CD4-positive, alpha-beta T cell (primary cell): Measurements from ENCODE around the gene PRDM13. TPM values are rescaled to one million over a fixed set of nuclear protein-coding genes. Genes with fewer than 3 reads are reported as not detected.

Experiments used
- ATAC-seq: fragments of 200-7000 bp; cut with Tn5 transposase; one replicate; pipeline ENCODE4 v1.10.0; 2022; ENCODE audit warnings: mild to moderate bottlenecking; ENCODE audit not compliant: poor library complexity
- CTCF ChIA-PET: fragments of 350-600 bp; sonication (Branson Sonifier 250); formaldehyde crosslinking; loops from one replicate; lab custom pipeline; 2021; ENCODE audit warnings: antibody characterized with exemption, inconsistent platforms; lab: Charles Lee
- POLR2A ChIA-PET: fragments of 350-600 bp; sonication (Branson Sonifier 250); formaldehyde crosslinking; loops from one replicate; lab custom pipeline; 2021; ENCODE audit warnings: antibody characterized with exemption, inconsistent platforms; lab: Charles Lee
- DNase-seq, 14 experiments: peaks; one replicate each; pipeline ENCODE4 v3.0.0-alpha.2; 2013 to 2020; ENCODE audit warnings: mixed read lengths in 2 of 14
- H3K27ac ChIP-seq, 2 donors: one replicate each; pipeline versions ENCODE4 v1.5.1 to v1.7.0; 2013; ENCODE audit warnings: low read length in 2 of 2, low read depth in 1 of 2, mild to moderate bottlenecking in 1 of 2
- H3K27me3 ChIP-seq, 2 experiments: 1 replicate in 1 of 2; 2 replicates in 1 of 2; pipeline versions ENCODE4 v1.6.1 to v1.7.0; 2013; ENCODE audit warnings: low read length in 2 of 2, control low read depth in 1 of 2, mild to moderate bottlenecking in 1 of 2, moderate library complexity in 1 of 2; ENCODE audit not compliant: insufficient read depth in 2 of 2, control insufficient read depth in 1 of 2
- H3K36me3 ChIP-seq: one replicate; pipeline ENCODE4 v1.6.1; 2013; ENCODE audit warnings: low read length, control low read depth; ENCODE audit not compliant: insufficient read depth
- H3K4me1 ChIP-seq: one replicate; pipeline ENCODE4 v1.6.1; 2013; ENCODE audit warnings: low read length, control low read depth; ENCODE audit not compliant: insufficient read depth
- H3K4me3 ChIP-seq: one replicate; pipeline ENCODE4 v1.5.1; 2013; ENCODE audit warnings: mild to moderate bottlenecking, low read length, moderate library complexity
- H3K9me3 ChIP-seq, 2 experiments: 1 replicate in 1 of 2; 2 replicates in 1 of 2; pipeline versions ENCODE4 v1.6.1 to v1.7.0; 2013; ENCODE audit warnings: low read length in 2 of 2, mild to moderate bottlenecking in 2 of 2, control low read depth in 1 of 2, moderate library complexity in 1 of 2; ENCODE audit not compliant: control insufficient read depth in 1 of 2, insufficient read depth in 1 of 2
- H3K27ac Mint-ChIP-seq: one replicate; pipeline ENCODE4 v1.8.0; 2020; ENCODE audit warnings: mixed read lengths
- H3K27me3 Mint-ChIP-seq: one replicate; pipeline ENCODE4 v1.8.0; 2021; ENCODE audit warnings: mixed read lengths
- H3K36me3 Mint-ChIP-seq: one replicate; pipeline ENCODE4 v1.8.0; 2021; ENCODE audit warnings: low read depth, mixed read lengths
- H3K4me1 Mint-ChIP-seq: one replicate; pipeline ENCODE4 v1.8.0; 2021; ENCODE audit warnings: low read depth, mixed read lengths
- H3K4me3 Mint-ChIP-seq: one replicate; pipeline ENCODE4 v1.8.0; 2020; ENCODE audit warnings: mild to moderate bottlenecking, mixed read lengths
- H3K9me3 Mint-ChIP-seq: one replicate; pipeline ENCODE4 v1.8.0; 2020; ENCODE audit warnings: mixed read lengths
- intact Hi-C, 2 experiments: fragments of 100-400 bp; cut with DNase I in 1 of 2; cut with micrococcal nuclease in 1 of 2; formaldehyde crosslinking; loops; one replicate each; pipeline versions ENCODE4 v1.15.1 to v1.9.0; 2023 to 2025; cut with DNase I, micrococcal nuclease
- total RNA-seq, 174 experiments: library from RNA in 2 of 174; stranded (reverse) in 2 of 174; gene quantifications; one replicate each; pipeline ENCODE4 v1.2.3 and lab custom pipeline; 2021 to 2026
- TF ChIP-seq, protein P1 (sequence below): fragments of 200-600 bp; IDR thresholded peaks from one replicate; pipeline ENCODE4 v1.8.0; 2022; ENCODE audit warnings: antibody characterized with exemption, mild to moderate bottlenecking

PRDM13 gene
- total RNA-seq, 2 experiments from 2014 or later = not detected

DNA sequence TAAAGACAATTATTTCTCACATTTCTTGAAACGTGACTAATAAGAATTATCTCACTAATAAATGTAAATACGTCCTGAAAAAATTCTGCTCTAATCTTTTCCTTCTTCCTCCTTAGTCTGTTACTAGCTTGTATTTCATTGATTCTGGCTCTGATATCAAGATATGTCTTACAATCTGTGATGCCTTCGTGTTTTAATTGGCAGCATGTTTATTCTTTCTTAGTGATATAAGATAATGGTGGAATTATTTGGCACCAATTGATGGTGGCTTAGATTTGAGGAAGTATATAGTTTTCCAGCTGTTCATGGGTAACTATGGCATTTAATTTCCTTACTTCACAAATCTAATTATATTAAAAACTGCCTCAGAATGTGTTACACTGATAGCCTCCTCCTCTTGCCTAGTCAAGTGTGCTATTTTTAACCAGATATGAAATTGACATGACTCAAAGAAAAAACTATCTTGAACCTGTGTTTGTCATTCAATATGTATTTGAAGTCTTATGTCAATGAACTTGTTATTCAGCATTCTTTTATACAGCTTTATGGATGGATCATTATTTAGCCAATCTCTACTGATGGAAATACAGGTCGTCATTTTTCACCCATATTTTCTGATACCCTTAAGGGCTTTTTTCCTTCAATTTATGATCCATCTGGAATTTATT, 43.4 kb upstream of the PRDM13 start:
- peaks cover 46% of the 10 kb centered on the region for H3K36me3 Mint-ChIP-seq
- Histone ChIP-seq H3K9me3 (no peaks in the 10 kb centered on the region), H3K36me3 (peaks cover 20% of the 10 kb centered on the region), H3K4me1 (peaks cover 4% of the 10 kb centered on the region), H3K27ac (no peak overlapping the region), H3K4me3 (no peak overlapping the region), H3K27me3 (no peaks in the 10 kb centered on the region)
- ATAC-seq = no peak
- no peak for DNase-seq
- no peak overlapping the region for H3K4me3 Mint-ChIP-seq
- H3K4me1 Mint-ChIP-seq = peaks cover 48% of the 10 kb centered on the region
- CTCF ChIA-PET = no interaction called here
- no peaks in the 10 kb centered on the region for H3K9me3 Mint-ChIP-seq
- POLR2A ChIA-PET = interaction anchor here (0.6 kb wide), 1 partner anchor 42 kb away, joined by 3 read pairs; no protein-coding TSS in a partner anchor
- H3K27me3 Mint-ChIP-seq = no peaks in the 10 kb centered on the region
- H3K27ac Mint-ChIP-seq = no peak overlapping the region
- TF ChIP-seq, protein P1, sequence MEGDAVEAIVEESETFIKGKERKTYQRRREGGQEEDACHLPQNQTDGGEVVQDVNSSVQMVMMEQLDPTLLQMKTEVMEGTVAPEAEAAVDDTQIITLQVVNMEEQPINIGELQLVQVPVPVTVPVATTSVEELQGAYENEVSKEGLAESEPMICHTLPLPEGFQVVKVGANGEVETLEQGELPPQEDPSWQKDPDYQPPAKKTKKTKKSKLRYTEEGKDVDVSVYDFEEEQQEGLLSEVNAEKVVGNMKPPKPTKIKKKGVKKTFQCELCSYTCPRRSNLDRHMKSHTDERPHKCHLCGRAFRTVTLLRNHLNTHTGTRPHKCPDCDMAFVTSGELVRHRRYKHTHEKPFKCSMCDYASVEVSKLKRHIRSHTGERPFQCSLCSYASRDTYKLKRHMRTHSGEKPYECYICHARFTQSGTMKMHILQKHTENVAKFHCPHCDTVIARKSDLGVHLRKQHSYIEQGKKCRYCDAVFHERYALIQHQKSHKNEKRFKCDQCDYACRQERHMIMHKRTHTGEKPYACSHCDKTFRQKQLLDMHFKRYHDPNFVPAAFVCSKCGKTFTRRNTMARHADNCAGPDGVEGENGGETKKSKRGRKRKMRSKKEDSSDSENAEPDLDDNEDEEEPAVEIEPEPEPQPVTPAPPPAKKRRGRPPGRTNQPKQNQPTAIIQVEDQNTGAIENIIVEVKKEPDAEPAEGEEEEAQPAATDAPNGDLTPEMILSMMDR = no peak
- intact Hi-C loops = no loop called here

DNA sequence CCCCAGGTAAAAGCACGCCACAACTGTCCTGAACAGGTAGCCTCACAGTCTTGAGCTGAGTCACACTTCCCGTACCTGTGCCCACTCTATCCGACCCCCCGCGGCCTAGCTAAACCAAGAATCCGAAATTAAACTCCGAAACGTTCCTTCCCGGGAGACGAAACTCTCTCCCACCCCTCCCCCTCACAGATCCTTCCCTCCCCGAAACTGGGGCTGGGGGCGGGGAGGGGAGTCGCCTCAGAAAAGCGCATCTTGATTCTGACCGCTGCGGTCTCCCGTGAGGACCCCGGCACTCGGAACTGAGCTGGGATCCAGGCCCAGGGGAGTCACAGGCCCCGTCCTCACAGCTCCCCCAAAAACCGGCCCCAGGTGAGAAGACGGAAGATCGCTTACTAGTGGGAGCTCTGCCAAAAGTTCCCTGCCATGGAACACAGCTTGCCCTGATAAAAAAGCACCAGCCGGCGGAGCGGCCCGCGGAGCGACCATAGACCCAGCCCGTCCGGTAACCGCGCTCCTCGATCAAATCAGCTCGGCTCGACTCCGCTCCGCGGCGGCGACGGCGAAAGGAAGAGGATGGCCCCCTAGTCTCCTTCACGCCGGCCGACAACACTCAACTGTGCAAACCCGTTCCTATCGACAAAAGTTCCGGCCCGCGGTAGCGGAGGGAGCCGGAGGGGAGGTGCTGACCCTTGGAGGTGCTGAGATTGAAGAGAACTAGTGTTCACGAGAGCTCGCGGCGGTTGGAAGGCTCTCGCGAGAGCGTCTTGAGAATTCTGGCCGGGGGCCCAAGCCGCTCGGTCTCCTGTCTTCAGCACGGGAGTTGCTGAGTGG, 38.3 kb upstream of the PRDM13 start, which contains the start of gene CCNC:
Gene CCNC, minus strand, starts transcription at position 558 of the 831 bp plus-strand sequence. Its CDS starts 133 bp downstream, at position 425.
- H3K9me3 Mint-ChIP-seq = no peaks in the 10 kb centered on the region
- intact Hi-C loops = loop anchor here (1.0 to 5.0 kb wide), 5 partner anchors 54 to 146 kb away; partner anchors contain the start of genes PNISR (in 1 of the 2) and USP45 (in 1 of the 2)
- H3K4me1 Mint-ChIP-seq = peaks cover 47% of the 10 kb centered on the region
- no peaks in the 10 kb centered on the region for H3K36me3 ChIP-seq
- no peaks in the 10 kb centered on the region for H3K27me3 ChIP-seq
- peak within 1 kb of the TSS; percentile 97 for H3K4me3 Mint-ChIP-seq
- ChIA-PET POLR2A (interaction anchor here (0.6 to 2.6 kb wide), 21 partner anchors 9 to 621 kb away, joined by 3 to 37 read pairs (median 4); partner anchors contain the start of genes COQ3, PNISR and USP45), CTCF (interaction anchor here (0.7 to 2.3 kb wide), 5 partner anchors 24 to 142 kb away, joined by 3 to 9 read pairs (median 4); no protein-coding TSS in a partner anchor)
- peaks cover 9% of the 10 kb centered on the region for H3K4me1 ChIP-seq
- ATAC-seq = peak; percentile 90
- no peaks in the 10 kb centered on the region for H3K9me3 ChIP-seq
- no peaks in the 10 kb centered on the region for H3K27me3 Mint-ChIP-seq
- peaks cover 15% of the 10 kb centered on the region for H3K36me3 Mint-ChIP-seq
- H3K4me3 ChIP-seq = peak within 1 kb of the TSS; percentile 88
- peak within 1 kb of the TSS; percentile 91 for H3K27ac Mint-ChIP-seq
- DNase-seq = peak; percentile 78 to 94 (median 88)
- TF ChIP-seq, protein P1 = no peak
- peak within 1 kb of the TSS in 1 of 2 donors; percentile 57 for H3K27ac ChIP-seq

DNA sequence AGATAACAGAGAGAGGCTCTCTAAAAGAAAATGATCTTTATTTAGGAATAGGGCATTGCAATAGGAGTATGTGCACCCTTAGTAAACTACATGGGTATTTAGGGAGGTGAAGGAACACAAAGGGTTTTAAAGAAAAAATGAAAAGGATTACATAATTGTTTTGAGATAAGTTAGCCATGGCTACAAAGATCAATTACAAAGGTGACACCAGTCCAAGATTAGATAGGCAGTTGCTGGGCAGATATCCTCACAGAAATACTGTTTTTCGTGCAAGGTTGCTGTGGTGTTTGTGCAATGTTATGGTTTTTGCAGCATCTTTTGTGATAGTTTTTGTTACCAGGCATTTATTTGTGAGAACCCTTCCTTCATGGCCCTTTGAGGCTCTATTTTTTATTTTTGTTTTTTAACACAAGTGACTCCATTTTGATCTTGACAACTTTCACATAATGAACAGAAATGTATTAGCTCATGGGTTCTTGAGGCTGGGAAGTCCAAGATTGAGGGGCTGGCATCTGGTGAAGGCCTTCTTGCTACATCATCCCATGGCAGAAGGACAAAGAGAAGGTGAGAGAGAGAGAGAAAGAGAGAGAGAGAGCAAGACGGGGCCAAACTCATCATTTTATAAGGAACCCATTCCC, 32.5 kb upstream of the PRDM13 start:
- DNase-seq (no peak), ATAC-seq (no peak)
- H3K4me3 Mint-ChIP-seq = no peak overlapping the region
- TF ChIP-seq, protein P1 = no peak
- Histone ChIP-seq H3K9me3 (no peaks in the 10 kb centered on the region), H3K36me3 (no peaks in the 10 kb centered on the region), H3K4me1 (peaks cover under 1% of the 10 kb centered on the region), H3K27ac (no peak overlapping the region), H3K27me3 (peaks cover 0 to 9% of the 10 kb centered on the region in 2 experiments), H3K4me3 (no peak overlapping the region)
- H3K4me1 Mint-ChIP-seq = no peaks in the 10 kb centered on the region
- intact Hi-C loops = no loop called here
- H3K9me3 Mint-ChIP-seq = no peaks in the 10 kb centered on the region
- ChIA-PET POLR2A (no interaction called here), CTCF (interaction anchor here (1.6 to 1.7 kb wide), 2 partner anchors 14 to 54 kb away, joined by 3 to 8 read pairs; no protein-coding TSS in a partner anchor)
- H3K27me3 Mint-ChIP-seq = peaks cover 17% of the 10 kb centered on the region
- no peak overlapping the region for H3K27ac Mint-ChIP-seq
- no peaks in the 10 kb centered on the region for H3K36me3 Mint-ChIP-seq
